ENCODE measurements around the gene WDR5.

WDR5 gene

DNA sequence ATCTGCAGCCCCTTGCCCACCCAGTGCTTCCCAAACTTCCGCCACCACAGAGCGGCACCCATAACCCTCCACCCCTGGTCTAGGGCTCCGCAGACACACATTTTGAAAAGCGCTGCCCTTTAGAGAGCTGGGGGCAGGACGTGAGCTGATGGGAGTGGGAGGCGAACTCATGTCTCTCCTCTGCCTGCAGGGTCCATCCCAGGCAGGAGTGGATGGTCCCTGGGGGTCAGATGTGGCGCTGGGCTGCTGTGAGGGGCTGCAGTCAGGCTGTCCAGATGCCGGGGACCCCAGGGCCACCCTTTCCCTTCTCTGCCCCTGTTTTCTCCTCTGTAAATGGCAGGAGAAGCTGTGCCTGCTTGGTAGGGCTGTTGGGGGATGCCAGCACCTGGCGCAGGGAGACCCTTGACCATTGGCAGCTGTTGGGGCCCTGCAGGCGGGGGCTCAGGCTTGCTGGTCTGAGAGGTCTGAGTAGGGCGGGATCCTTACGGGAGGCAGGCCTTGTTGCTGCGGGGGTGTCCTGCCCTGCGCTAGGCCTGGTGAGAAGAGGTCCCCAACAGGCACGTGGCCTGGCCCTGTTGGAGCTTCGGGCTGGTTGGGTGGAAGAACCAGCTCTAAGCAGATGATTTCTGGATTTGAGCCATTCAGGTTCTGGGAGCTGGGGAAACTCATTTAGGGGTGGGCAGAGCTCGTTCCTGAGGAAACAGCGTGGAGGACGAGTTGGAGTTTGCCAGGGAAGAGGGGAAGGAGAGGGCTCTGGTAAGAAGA lies 38.8 kb downstream of the WDR5 start:
- Histone ChIP-seq H3K27ac (ENCODE audit: low read length) (no peak overlapping the region), H3K36me3 (ENCODE audit: control insufficient read depth, insufficient read depth, low read length) (no peaks in the 10 kb centered on the region), H3K4me3 (ENCODE audit: low read length) (no peak overlapping the region), H3K27me3 (ENCODE audit: control insufficient read depth, insufficient read depth, low read length) (no peaks in the 10 kb centered on the region), H3K4me1 (ENCODE audit: control insufficient read depth, insufficient read depth, low read length) (peaks cover 3% of the 10 kb centered on the region; the same call in 1 of the 2 replicates), H3K9me3 (ENCODE audit: control insufficient read depth, insufficient read depth, low read length) (no peaks in the 10 kb centered on the region)
- no CpG with 5 or more reads among the region's 19 CpGs for WGBS (ENCODE audit: insufficient coverage, insufficient read length)
- no peak for DNase-seq (ENCODE audit: low read depth, low spot score)

DNA sequence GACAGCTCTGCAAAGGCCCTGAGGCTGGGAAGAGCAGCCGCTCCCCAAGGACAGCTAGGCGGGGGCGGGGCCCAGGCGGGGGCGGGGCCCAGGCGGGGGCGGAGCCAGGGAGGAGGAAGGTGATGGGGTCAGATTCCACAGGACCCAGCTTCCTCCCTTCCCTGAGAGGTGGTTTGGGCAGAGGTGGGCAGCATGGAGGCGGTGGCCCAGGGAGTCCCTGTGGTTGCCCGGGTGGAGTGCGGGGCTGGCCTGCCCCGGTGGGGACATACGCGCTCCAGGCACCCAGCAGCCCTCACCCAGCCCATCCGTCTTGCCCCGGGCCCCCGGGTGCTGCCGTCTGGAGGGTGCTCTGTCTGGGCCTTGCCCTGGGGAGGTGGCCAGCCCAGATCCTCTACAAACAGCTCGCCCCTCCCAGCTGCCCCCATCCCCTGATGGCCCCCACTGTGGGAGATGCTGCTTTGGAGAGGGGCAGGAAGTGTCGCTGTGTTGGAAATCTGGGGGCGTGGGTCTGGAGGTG lies 39.5 kb downstream of the WDR5 start:
- Histone ChIP-seq H3K36me3 (ENCODE audit: control insufficient read depth, insufficient read depth, low read length) (no peaks in the 10 kb centered on the region), H3K4me1 (ENCODE audit: control insufficient read depth, insufficient read depth, low read length) (peaks cover 3% of the 10 kb centered on the region; the same call in 1 of the 2 replicates), H3K27ac (ENCODE audit: low read length) (no peak overlapping the region), H3K4me3 (ENCODE audit: low read length) (no peak overlapping the region), H3K27me3 (ENCODE audit: control insufficient read depth, insufficient read depth, low read length) (no peaks in the 10 kb centered on the region), H3K9me3 (ENCODE audit: control insufficient read depth, insufficient read depth, low read length) (no peaks in the 10 kb centered on the region)
- no CpG with 5 or more reads among the region's 20 CpGs for WGBS (ENCODE audit: insufficient coverage, insufficient read length)
- no peak for DNase-seq (ENCODE audit: low read depth, low spot score)

DNA sequence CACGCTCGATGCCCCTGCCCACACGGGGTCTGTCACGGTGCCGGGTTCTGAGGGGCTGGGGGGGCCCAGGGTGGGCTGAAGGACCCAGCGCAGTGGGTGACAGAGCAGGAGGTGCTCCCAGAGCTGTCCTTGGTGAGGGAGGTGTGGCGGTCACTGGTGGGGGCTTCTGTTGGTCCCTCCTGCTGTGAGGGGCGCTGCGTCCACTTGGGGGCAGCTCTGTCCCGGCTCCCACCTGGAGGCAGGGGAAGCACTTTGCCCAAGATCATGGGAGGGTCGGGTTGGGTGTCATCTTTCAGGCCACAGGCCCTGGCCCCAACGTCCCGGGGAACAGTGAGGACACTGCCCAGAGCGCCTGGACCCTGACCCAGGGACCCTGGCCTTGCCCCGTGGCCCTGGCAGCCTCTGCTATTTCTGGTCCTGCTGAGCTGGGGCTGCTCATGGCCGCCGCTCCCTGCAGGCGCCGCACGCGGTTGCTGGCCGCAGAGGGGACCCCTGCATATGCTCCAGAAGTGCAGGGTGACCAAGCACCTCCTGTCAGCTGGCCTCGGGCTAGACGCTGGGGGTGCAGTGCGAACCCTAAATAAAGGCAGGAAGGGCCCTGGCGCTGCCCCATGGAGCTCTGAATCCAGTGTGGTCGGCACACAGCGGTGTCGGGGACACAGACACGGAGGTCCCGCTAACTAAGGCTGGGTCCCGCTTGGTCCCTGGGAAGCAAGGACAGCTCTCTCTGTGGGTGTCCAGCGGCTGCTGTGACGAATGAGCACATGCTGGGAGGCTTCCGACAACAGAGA lies 40.1 kb downstream of the WDR5 start:
- Histone ChIP-seq H3K36me3 (ENCODE audit: control insufficient read depth, insufficient read depth, low read length) (no peaks in the 10 kb centered on the region), H3K27ac (ENCODE audit: low read length) (no peak overlapping the region), H3K9me3 (ENCODE audit: control insufficient read depth, insufficient read depth, low read length) (no peaks in the 10 kb centered on the region), H3K4me1 (ENCODE audit: control insufficient read depth, insufficient read depth, low read length) (peaks cover 3% of the 10 kb centered on the region; the same call in 1 of the 2 replicates), H3K27me3 (ENCODE audit: control insufficient read depth, insufficient read depth, low read length) (no peaks in the 10 kb centered on the region), H3K4me3 (ENCODE audit: low read length) (no peak overlapping the region)
- no CpG with 5 or more reads among the region's 35 CpGs for WGBS (ENCODE audit: insufficient coverage, insufficient read length)
- no peak for DNase-seq (ENCODE audit: low read depth, low spot score)

DNA sequence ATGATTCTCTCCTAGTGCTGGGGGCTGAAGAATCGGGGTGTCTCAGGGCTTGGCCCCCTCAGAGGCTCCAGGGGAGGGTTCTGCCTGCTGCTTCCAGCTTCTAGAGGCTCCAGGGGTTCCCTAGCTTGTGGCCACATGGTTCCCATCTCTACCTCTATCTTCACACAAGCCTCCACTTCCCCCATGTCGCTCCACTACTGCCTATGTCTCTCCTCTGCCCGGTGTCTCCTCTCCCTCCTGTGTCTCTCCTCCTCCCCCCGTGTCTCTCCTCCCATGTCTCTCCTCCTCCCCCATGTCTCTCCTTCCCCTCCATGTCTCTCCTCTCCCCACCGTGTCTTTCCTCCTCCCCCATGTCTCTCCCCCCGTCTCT lies 40.7 kb downstream of the WDR5 start:
- no CpG with 5 or more reads among the region's 6 CpGs for WGBS (ENCODE audit: insufficient coverage, insufficient read length)
- Histone ChIP-seq H3K36me3 (ENCODE audit: control insufficient read depth, insufficient read depth, low read length) (no peaks in the 10 kb centered on the region), H3K4me1 (ENCODE audit: control insufficient read depth, insufficient read depth, low read length) (peaks cover 3% of the 10 kb centered on the region; the same call in 1 of the 2 replicates), H3K9me3 (ENCODE audit: control insufficient read depth, insufficient read depth, low read length) (no peaks in the 10 kb centered on the region), H3K4me3 (ENCODE audit: low read length) (no peak overlapping the region), H3K27me3 (ENCODE audit: control insufficient read depth, insufficient read depth, low read length) (no peaks in the 10 kb centered on the region), H3K27ac (ENCODE audit: low read length) (no peak overlapping the region)
- DNase-seq (ENCODE audit: low read depth, low spot score) = no peak

DNA sequence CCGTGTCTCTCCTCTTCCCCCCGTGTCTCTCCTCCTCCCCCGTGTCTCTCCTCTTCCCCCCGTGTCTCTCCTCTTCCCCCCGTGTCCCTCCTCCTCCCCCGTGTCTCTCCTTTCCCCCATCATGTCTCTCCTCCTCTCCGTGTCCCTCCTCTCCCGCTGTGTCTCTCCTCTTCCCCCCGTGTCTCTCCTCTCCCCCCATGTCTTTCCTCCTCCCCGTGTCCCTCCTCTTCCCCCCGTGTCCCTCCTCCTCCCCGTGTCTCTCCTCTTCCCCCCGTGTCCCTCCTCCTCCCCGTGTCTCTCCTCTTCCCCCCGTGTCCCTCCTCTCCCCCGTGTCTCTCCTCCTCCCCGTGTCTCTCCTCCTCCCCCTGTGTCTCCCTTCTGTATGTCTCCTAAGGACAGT lies 41.3 kb downstream of the WDR5 start:
- no peaks in the 10 kb centered on the region for H3K9me3 ChIP-seq (ENCODE audit: control insufficient read depth, insufficient read depth, low read length)
- no peaks in the 10 kb centered on the region for H3K27me3 ChIP-seq (ENCODE audit: control insufficient read depth, insufficient read depth, low read length)
- H3K36me3 ChIP-seq (ENCODE audit: control insufficient read depth, insufficient read depth, low read length) = no peaks in the 10 kb centered on the region
- peaks cover 3% of the 10 kb centered on the region; the same call in 1 of the 2 replicates for H3K4me1 ChIP-seq (ENCODE audit: control insufficient read depth, insufficient read depth, low read length)
- WGBS (ENCODE audit: insufficient coverage, insufficient read length) = no CpG with 5 or more reads among the region's 17 CpGs
- H3K4me3 ChIP-seq (ENCODE audit: low read length) = no peak overlapping the region
- H3K27ac ChIP-seq (ENCODE audit: low read length) = no peak overlapping the region
- no peak for DNase-seq (ENCODE audit: low read depth, low spot score)

DNA sequence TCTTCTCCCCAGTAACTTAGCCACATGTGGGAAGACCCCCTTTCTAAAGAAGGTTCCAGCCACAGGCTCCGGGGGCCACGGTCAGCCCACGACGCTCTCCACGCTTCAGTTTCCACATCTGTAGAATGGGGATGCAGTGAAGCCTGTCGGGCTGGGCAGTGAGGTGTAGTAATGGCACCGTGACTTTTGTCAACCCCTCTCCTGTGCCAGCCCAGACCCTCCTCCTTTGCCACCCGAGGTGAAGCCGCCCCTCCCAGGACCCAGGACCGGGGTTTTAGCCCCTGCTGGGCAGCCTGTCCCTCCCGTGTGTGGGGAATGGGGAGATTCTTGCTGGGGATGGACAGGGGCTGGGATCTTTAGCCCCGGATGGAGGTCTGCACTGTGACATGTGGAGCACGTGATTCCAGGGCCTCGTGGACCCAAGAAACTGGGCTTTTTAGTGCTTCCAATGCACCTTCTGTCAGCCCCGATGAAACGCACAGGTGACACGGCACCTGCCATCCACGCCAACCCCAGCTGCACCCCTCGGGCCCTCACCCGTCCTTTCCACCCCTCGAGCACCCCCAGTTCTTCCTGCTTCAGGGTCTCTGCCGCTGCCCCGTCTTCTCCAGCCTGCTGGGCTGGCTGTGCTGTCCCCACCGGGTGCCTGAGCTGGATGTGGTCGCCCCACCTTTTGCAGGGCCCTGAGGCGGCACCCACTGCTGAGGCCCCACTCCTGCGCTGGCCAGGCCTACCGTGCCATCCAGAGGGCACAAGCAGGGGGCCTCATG lies 41.9 kb downstream of the WDR5 start:
- Histone ChIP-seq H3K27me3 (ENCODE audit: control insufficient read depth, insufficient read depth, low read length) (no peaks in the 10 kb centered on the region), H3K4me3 (ENCODE audit: low read length) (no peak overlapping the region), H3K9me3 (ENCODE audit: control insufficient read depth, insufficient read depth, low read length) (no peaks in the 10 kb centered on the region), H3K4me1 (ENCODE audit: control insufficient read depth, insufficient read depth, low read length) (peaks cover 3% of the 10 kb centered on the region; the same call in 1 of the 2 replicates), H3K36me3 (ENCODE audit: control insufficient read depth, insufficient read depth, low read length) (no peaks in the 10 kb centered on the region), H3K27ac (ENCODE audit: low read length) (no peak overlapping the region)
- DNase-seq (ENCODE audit: low read depth, low spot score) = no peak
- WGBS (ENCODE audit: insufficient coverage, insufficient read length) = no CpG with 5 or more reads among the region's 28 CpGs

DNA sequence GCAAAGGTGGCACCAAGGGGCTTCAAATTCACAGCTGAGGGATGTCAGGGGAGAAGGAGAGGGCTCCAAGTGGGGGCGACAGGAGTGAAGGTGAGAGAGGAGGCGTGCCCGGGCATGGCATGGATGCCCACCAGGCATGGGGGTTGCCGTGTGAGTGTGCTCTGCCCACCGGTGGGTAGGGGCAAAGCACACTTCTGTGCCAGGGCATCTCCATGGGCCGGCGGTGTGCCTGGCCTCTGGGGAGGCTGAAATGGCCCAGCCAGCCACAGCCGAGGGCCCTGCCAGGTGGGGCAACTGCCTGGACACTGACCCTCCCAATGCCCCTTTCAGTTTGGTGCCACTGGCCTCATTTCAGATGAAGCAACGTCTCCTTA lies 42.5 kb downstream of the WDR5 start:
- no peak overlapping the region for H3K4me3 ChIP-seq (ENCODE audit: low read length)
- peaks cover 3% of the 10 kb centered on the region; the same call in 1 of the 2 replicates for H3K4me1 ChIP-seq (ENCODE audit: control insufficient read depth, insufficient read depth, low read length)
- no peaks in the 10 kb centered on the region for H3K36me3 ChIP-seq (ENCODE audit: control insufficient read depth, insufficient read depth, low read length)
- DNase-seq (ENCODE audit: low read depth, low spot score) = no peak
- no peak overlapping the region for H3K27ac ChIP-seq (ENCODE audit: low read length)
- no peaks in the 10 kb centered on the region for H3K27me3 ChIP-seq (ENCODE audit: control insufficient read depth, insufficient read depth, low read length)
- WGBS (ENCODE audit: insufficient coverage, insufficient read length) = no CpG with 5 or more reads among the region's 9 CpGs
- no peaks in the 10 kb centered on the region for H3K9me3 ChIP-seq (ENCODE audit: control insufficient read depth, insufficient read depth, low read length)

DNA sequence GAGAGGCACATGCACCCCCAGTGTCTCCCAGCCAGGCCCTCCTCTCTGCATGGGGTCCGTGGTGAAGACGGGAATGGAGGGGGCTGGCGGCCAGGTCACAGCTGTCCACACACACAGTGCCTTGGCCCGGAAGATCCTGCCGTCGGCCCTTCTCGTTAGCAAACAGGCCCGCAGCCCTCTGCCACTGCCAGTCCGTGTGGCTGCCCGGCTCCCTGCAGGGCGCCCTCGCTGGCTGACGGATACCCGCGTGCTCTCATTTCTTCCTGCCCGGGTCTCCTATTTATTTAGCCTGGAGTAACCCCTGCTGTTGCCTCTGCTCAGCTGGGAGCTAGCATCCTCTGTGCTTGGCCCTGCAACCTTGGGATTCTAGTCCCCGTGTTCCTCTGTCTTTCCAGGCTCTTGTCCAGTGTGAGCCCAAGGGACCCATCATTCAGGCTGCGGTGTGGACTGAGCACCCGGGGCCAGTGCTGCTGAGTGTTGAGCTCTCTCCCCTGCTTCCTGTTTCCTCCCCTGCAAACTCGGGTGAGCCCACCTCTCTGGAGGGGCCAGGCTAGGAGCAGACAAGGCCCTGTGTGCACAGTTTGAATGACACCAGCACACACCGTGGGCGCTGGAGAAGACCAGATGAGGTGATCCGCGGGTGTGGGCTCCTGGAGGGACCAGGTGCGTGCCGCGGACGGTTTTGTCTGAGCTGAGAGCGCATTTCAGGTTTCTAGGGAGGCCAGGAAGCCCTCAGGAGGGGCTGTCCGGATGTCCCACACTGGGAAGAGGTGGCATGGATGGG lies 43.1 kb downstream of the WDR5 start:
- Histone ChIP-seq H3K36me3 (ENCODE audit: control insufficient read depth, insufficient read depth, low read length) (no peaks in the 10 kb centered on the region), H3K27ac (ENCODE audit: low read length) (no peak overlapping the region), H3K9me3 (ENCODE audit: control insufficient read depth, insufficient read depth, low read length) (no peaks in the 10 kb centered on the region), H3K4me3 (ENCODE audit: low read length) (no peak overlapping the region), H3K4me1 (ENCODE audit: control insufficient read depth, insufficient read depth, low read length) (peaks cover 3% of the 10 kb centered on the region; the same call in 1 of the 2 replicates), H3K27me3 (ENCODE audit: control insufficient read depth, insufficient read depth, low read length) (no peaks in the 10 kb centered on the region)
- DNase-seq (ENCODE audit: low read depth, low spot score) = no peak
- no CpG with 5 or more reads among the region's 30 CpGs for WGBS (ENCODE audit: insufficient coverage, insufficient read length)

DNA sequence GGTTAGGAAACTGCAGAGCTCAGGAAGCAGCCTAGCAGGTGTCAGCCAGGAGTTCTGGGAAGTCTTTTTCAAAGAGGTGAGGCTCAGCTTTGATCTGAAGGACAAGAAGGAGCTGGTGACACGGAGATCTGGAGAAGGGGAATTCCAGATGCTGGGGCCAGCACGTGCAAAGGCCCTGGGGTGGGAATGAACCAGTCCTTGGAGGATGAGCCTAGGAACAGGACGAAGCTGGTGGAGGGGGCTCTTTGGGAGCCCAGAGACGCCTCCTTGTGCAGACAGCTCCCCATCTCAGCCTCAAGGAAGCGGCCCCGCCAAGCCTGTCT lies 43.7 kb downstream of the WDR5 start:
- Histone ChIP-seq H3K4me3 (ENCODE audit: low read length) (no peak overlapping the region), H3K4me1 (ENCODE audit: control insufficient read depth, insufficient read depth, low read length) (peaks cover 3% of the 10 kb centered on the region; the same call in 1 of the 2 replicates), H3K27ac (ENCODE audit: low read length) (no peak overlapping the region), H3K27me3 (ENCODE audit: control insufficient read depth, insufficient read depth, low read length) (no peaks in the 10 kb centered on the region), H3K36me3 (ENCODE audit: control insufficient read depth, insufficient read depth, low read length) (no peaks in the 10 kb centered on the region), H3K9me3 (ENCODE audit: control insufficient read depth, insufficient read depth, low read length) (no peaks in the 10 kb centered on the region)
- DNase-seq (ENCODE audit: low read depth, low spot score) = no peak
- WGBS (ENCODE audit: insufficient coverage, insufficient read length) = no CpG with 5 or more reads among the region's 6 CpGs

Measured in iPS DF 6.9 (cell line).